Hepatocyte (in vitro differentiated cells): Measurements from ENCODE around the gene EPHA1.

Experiments
- CTCF ChIP-seq: fragments of 200-600 bp; sonication (generic); IDR thresholded peaks from 2 replicates; pipeline ENCODE4 v1.5.1; 2016; ENCODE audit warnings: antibody characterized with exemption, mild to moderate bottlenecking; ENCODE audit not compliant: poor library complexity
- EZH2 ChIP-seq: fragments of 200-600 bp; sonication (generic); IDR thresholded peaks from 2 replicates; pipeline ENCODE4 v1.6.1; 2016; ENCODE audit warnings: antibody characterized with exemption, mild to moderate bottlenecking, borderline replicate concordance

- TF ChIP-seq CTCF (no peak), EZH2 (no peak)
These were observed 23.7 kb downstream of the EPHA1 start for GRCh38 chr7:143384661-143385631.
